Measurements from ENCODE around the gene TCP11L1. TPM values are rescaled to one million over a fixed set of nuclear protein-coding genes. Genes with fewer than 3 reads are reported as not detected.

TCP11L1 gene
- total RNA-seq, 1 donor from 2014 or later: 18.1 TPM

- no peaks in the 10 kb centered on the region for H3K9me3 ChIP-seq
- H3K4me3 ChIP-seq: no peak overlapping the region
- DNase-seq (no peak), ATAC-seq (no peak)
- peaks cover 6% of the 10 kb centered on the region for H3K4me1 ChIP-seq
- H3K36me3 ChIP-seq: no peaks in the 10 kb centered on the region
- intact Hi-C loops (cut with DNase I): no loop called here
- H3K27me3 ChIP-seq (ENCODE audit: low read depth): peaks cover 11% of the 10 kb centered on the region
- no peak overlapping the region for H3K27ac ChIP-seq
- TF ChIP-seq, protein P1, sequence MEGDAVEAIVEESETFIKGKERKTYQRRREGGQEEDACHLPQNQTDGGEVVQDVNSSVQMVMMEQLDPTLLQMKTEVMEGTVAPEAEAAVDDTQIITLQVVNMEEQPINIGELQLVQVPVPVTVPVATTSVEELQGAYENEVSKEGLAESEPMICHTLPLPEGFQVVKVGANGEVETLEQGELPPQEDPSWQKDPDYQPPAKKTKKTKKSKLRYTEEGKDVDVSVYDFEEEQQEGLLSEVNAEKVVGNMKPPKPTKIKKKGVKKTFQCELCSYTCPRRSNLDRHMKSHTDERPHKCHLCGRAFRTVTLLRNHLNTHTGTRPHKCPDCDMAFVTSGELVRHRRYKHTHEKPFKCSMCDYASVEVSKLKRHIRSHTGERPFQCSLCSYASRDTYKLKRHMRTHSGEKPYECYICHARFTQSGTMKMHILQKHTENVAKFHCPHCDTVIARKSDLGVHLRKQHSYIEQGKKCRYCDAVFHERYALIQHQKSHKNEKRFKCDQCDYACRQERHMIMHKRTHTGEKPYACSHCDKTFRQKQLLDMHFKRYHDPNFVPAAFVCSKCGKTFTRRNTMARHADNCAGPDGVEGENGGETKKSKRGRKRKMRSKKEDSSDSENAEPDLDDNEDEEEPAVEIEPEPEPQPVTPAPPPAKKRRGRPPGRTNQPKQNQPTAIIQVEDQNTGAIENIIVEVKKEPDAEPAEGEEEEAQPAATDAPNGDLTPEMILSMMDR (IDR thresholded peaks at IDR 0.05): no peak
These were observed 17.9 kb upstream of the TCP11L1 start for GRCh38 chr11:33021501-33021900.

GRCh38 chr11:33021937-33022336, 17.4 kb upstream of the TCP11L1 start:
- intact Hi-C loops (cut with DNase I): no loop called here
- Histone ChIP-seq H3K27me3 (ENCODE audit: low read depth) (peaks cover 11% of the 10 kb centered on the region), H3K4me3 (no peak overlapping the region), H3K36me3 (no peaks in the 10 kb centered on the region), H3K27ac (no peak overlapping the region), H3K4me1 (peaks cover 2% of the 10 kb centered on the region), H3K9me3 (no peaks in the 10 kb centered on the region)
- ATAC-seq: no peak
- TF ChIP-seq, protein P1 (IDR thresholded peaks at IDR 0.05): no peak
- no peak for DNase-seq

GRCh38 chr11:33025339-33025722, 14.0 kb upstream of the TCP11L1 start:
- intact Hi-C loops (cut with DNase I): no loop called here

DNA sequence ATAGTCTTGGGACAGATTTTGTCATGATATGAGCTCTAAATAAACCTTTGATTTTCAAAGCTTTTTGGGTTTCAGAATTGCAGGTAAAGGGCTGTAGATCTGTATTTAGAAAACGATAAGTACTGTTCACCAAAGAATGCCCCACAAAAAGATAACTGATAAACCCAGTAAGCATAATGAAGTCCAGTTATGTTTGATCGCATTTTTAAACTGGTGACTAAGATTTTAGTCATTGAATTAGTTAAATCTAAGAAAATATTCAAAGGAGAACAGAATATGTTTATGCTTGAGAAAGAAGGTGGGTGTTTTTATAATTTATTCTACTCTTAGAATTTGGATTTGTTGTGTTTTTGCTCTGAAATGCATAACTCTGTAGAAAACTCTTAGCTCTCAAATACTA, 12.1 kb upstream of the TCP11L1 start:
- Histone ChIP-seq H3K4me1 (no peaks in the 10 kb centered on the region), H3K36me3 (no peaks in the 10 kb centered on the region), H3K27me3 (ENCODE audit: low read depth) (no peaks in the 10 kb centered on the region), H3K9me3 (no peaks in the 10 kb centered on the region), H3K4me3 (no peak overlapping the region), H3K27ac (no peak overlapping the region)
- ATAC-seq (no peak), DNase-seq (no peak)
- TF ChIP-seq, protein P1 (IDR thresholded peaks at IDR 0.05): no peak
- intact Hi-C loops (cut with DNase I): no loop called here

More at GRCh38 chr11:33025339-33025722, 14.0 kb upstream of the TCP11L1 start:
- Histone ChIP-seq H3K36me3 (no peaks in the 10 kb centered on the region), H3K4me3 (no peak overlapping the region), H3K9me3 (no peaks in the 10 kb centered on the region), H3K27ac (no peak overlapping the region), H3K27me3 (ENCODE audit: low read depth) (no peaks in the 10 kb centered on the region), H3K4me1 (no peaks in the 10 kb centered on the region)
- ATAC-seq (no peak), DNase-seq (no peak)
- TF ChIP-seq, protein P1 (IDR thresholded peaks at IDR 0.05): no peak

DNA sequence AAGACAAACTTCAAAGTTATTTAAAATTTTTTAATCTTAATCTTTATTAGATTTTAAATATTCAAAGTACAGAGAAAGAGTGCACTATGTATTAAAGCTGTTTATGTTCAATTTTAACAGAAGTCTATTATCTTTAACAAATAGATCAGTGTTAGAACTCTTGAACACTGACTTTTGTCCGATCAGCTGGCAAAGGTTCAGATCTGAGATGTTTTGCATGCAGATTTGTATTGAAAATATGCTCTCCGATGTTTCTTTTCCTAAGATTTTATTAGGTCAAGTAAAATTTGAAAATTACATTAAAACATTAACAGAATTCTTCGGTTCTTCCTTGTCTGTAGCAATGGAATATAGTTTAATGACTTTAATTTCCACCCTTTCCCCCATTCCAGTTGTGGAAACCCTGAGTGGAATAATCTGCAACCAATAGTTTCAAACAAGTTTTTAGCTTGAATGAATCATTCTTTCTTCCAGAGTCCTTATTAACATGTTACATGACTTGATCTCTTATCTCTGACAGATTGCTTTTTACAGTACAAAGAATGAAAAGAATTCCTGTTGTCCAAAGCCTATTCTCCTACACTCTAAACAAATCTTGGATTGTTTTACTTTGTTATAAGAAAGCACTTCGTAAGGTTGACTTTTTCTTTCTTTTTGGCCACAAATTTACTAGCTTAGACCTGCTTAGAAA, 11.4 kb upstream of the TCP11L1 start:
- DNase-seq (no peak), ATAC-seq (no peak)
- TF ChIP-seq, protein P1 (IDR thresholded peaks at IDR 0.05): no peak
- no peaks in the 10 kb centered on the region for H3K36me3 ChIP-seq
- no peak overlapping the region for H3K27ac ChIP-seq
- H3K4me1 ChIP-seq: no peaks in the 10 kb centered on the region
- no peak overlapping the region for H3K4me3 ChIP-seq
- no peaks in the 10 kb centered on the region for H3K27me3 ChIP-seq (ENCODE audit: low read depth)
- H3K9me3 ChIP-seq: no peaks in the 10 kb centered on the region
- intact Hi-C loops (cut with DNase I): no loop called here

All from lower lobe of right lung (tissue), 2 donors.